ENCODE measurements around the gene CCL1. TPM values are rescaled to one million over a fixed set of nuclear protein-coding genes. Genes with fewer than 3 reads are reported as not detected.

CCL1 gene
- total and polyA plus RNA-seq, 2 experiments from 2014 or later = not detected

- H3K79me2 ChIP-seq (ENCODE audit: insufficient read depth) = no peaks in the 10 kb centered on the region
- H4K20me1 ChIP-seq (ENCODE audit: insufficient read depth) = no peaks in the 10 kb centered on the region
- H3K4me3 ChIP-seq = no peak overlapping the region
- no peaks in the 10 kb centered on the region for H3F3A ChIP-seq (ENCODE audit: insufficient read depth)
- H3K4me1 ChIP-seq (ENCODE audit: insufficient read depth) = no peaks in the 10 kb centered on the region
- H3K9me2 ChIP-seq (ENCODE audit: insufficient read depth) = no peaks in the 10 kb centered on the region
- no peaks in the 10 kb centered on the region for H3K9me3 ChIP-seq (ENCODE audit: low read depth)
- WGBS, 2 experiments (ENCODE audit: low coverage in 1 of 2, low lambda C conversion rate in 2 of 2, missing lambda C conversion rate in 2 of 2) = 62 to 77% methylated on average over 2 of the region's 2 CpGs
- no peak overlapping the region for H3K9ac ChIP-seq
- H2AFZ ChIP-seq = no peak overlapping the region
- no peak overlapping the region for H3K27ac ChIP-seq
- TF ChIP-seq EZH2phosphoT487 (IDR thresholded peaks at IDR 0.05; ENCODE audit: insufficient read depth, low read depth) (no peak), EZH2 (IDR thresholded peaks at IDR 0.05; ENCODE audit: insufficient read depth, poor library complexity, severe bottlenecking) (no peak)
- in situ Hi-C loops (cut with MboI) = loop anchor here (10.0 kb wide), 1 partner anchor 171 kb away; no protein-coding TSS in a partner anchor
- H3K27me3 ChIP-seq (replicated peaks; ENCODE audit: insufficient read depth) = peaks cover 35% of the 10 kb centered on the region
- H3K4me2 ChIP-seq (ENCODE audit: unreplicated experiment) = no peak overlapping the region
- H3K36me3 ChIP-seq (ENCODE audit: low read depth) = no peaks in the 10 kb centered on the region
- no peak for DNase-seq
These were observed 2.3 kb upstream of the CCL1 start for GRCh38 chr17:34365340-34365739.

- Histone ChIP-seq H3K36me3 (ENCODE audit: low read depth) (no peaks in the 10 kb centered on the region), H3K27ac (no peak overlapping the region), H2AFZ (no peak overlapping the region), H3K27me3 (replicated peaks; ENCODE audit: insufficient read depth) (peaks cover 35% of the 10 kb centered on the region), H3K79me2 (ENCODE audit: insufficient read depth) (no peaks in the 10 kb centered on the region), H3F3A (ENCODE audit: insufficient read depth) (no peaks in the 10 kb centered on the region), H3K4me1 (ENCODE audit: insufficient read depth) (no peaks in the 10 kb centered on the region), H3K9me3 (ENCODE audit: low read depth) (no peaks in the 10 kb centered on the region), H3K9ac (no peak overlapping the region), H3K4me2 (ENCODE audit: unreplicated experiment) (no peak overlapping the region), H4K20me1 (ENCODE audit: insufficient read depth) (no peaks in the 10 kb centered on the region), H3K9me2 (ENCODE audit: insufficient read depth) (no peaks in the 10 kb centered on the region), H3K4me3 (no peak overlapping the region)
- WGBS, 2 experiments (ENCODE audit: low coverage in 1 of 2, low lambda C conversion rate in 2 of 2, missing lambda C conversion rate in 2 of 2) = 24 to 35% methylated on average over 2 of the region's 2 CpGs
- DNase-seq = no peak
- in situ Hi-C loops (cut with MboI) = loop anchor here (10.0 kb wide), 1 partner anchor 170 kb away; no protein-coding TSS in a partner anchor
- TF ChIP-seq EZH2 (IDR thresholded peaks at IDR 0.05; ENCODE audit: insufficient read depth, poor library complexity, severe bottlenecking) (no peak), EZH2phosphoT487 (IDR thresholded peaks at IDR 0.05; ENCODE audit: insufficient read depth, low read depth) (no peak)
These were observed 1.7 kb upstream of the CCL1 start for GRCh38 chr17:34364751-34365150.

- peaks cover 29% of the 10 kb centered on the region for H3K27me3 ChIP-seq (replicated peaks; ENCODE audit: insufficient read depth)
- no peaks in the 10 kb centered on the region for H3K9me2 ChIP-seq (ENCODE audit: insufficient read depth)
- H3K27ac ChIP-seq = no peak overlapping the region
- no peaks in the 10 kb centered on the region for H3K9me3 ChIP-seq (ENCODE audit: low read depth)
- in situ Hi-C loops (cut with MboI) = loop anchor here (10.0 kb wide), 1 partner anchor 167 kb away; no protein-coding TSS in a partner anchor
- H3K4me1 ChIP-seq (ENCODE audit: insufficient read depth) = no peaks in the 10 kb centered on the region
- no peaks in the 10 kb centered on the region for H4K20me1 ChIP-seq (ENCODE audit: insufficient read depth)
- H3K36me3 ChIP-seq (ENCODE audit: low read depth) = no peaks in the 10 kb centered on the region
- no peak for TF ChIP-seq EZH2phosphoT487 (IDR thresholded peaks at IDR 0.05; ENCODE audit: insufficient read depth, low read depth)
- no peaks in the 10 kb centered on the region for H3F3A ChIP-seq (ENCODE audit: insufficient read depth)
- H2AFZ ChIP-seq = no peak overlapping the region
- peak; percentile 90 for DNase-seq
- H3K4me2 ChIP-seq (ENCODE audit: unreplicated experiment) = no peak overlapping the region
- no peaks in the 10 kb centered on the region for H3K79me2 ChIP-seq (ENCODE audit: insufficient read depth)
- 3 to 7% methylated on average over 8 of the region's 8 CpGs for WGBS, 2 experiments (ENCODE audit: low coverage in 1 of 2, low lambda C conversion rate in 2 of 2, missing lambda C conversion rate in 2 of 2)
- no peak overlapping the region for H3K9ac ChIP-seq
- H3K4me3 ChIP-seq = no peak overlapping the region
These were observed 1.5 kb downstream of the CCL1 start for GRCh38 chr17:34361478-34362061.

GRCh38 chr17:34360601-34361270 lies 2.3 kb downstream of the CCL1 start:
- 65 to 68% methylated on average over 11 of the region's 11 CpGs for WGBS, 2 experiments (ENCODE audit: low coverage in 1 of 2, low lambda C conversion rate in 2 of 2, missing lambda C conversion rate in 2 of 2)
- Histone ChIP-seq H3K4me2 (ENCODE audit: unreplicated experiment) (no peak overlapping the region), H4K20me1 (ENCODE audit: insufficient read depth) (no peaks in the 10 kb centered on the region), H3K9me2 (ENCODE audit: insufficient read depth) (no peaks in the 10 kb centered on the region), H3K27me3 (replicated peaks; ENCODE audit: insufficient read depth) (peaks cover 23% of the 10 kb centered on the region), H3K4me3 (no peak overlapping the region), H2AFZ (no peak overlapping the region), H3K9me3 (ENCODE audit: low read depth) (no peaks in the 10 kb centered on the region), H3K4me1 (ENCODE audit: insufficient read depth) (no peaks in the 10 kb centered on the region), H3K9ac (no peak overlapping the region), H3K36me3 (ENCODE audit: low read depth) (no peaks in the 10 kb centered on the region), H3F3A (ENCODE audit: insufficient read depth) (no peaks in the 10 kb centered on the region), H3K27ac (no peak overlapping the region), H3K79me2 (ENCODE audit: insufficient read depth) (no peaks in the 10 kb centered on the region)
- TF ChIP-seq EZH2 (IDR thresholded peaks at IDR 0.05; ENCODE audit: insufficient read depth, poor library complexity, severe bottlenecking) (no peak), EZH2phosphoT487 (IDR thresholded peaks at IDR 0.05; ENCODE audit: insufficient read depth, low read depth) (no peak)
- in situ Hi-C loops (cut with MboI) = loop anchor here (10.0 kb wide), 1 partner anchor 166 kb away; no protein-coding TSS in a partner anchor
- DNase-seq = no peak

Data from GM23248 (cell line).